ENCODE results near the gene NLRP3.

Gene NLRP3

GRCh38 chr1:247430434-247430833, 14.5 kb downstream of the NLRP3 start:
- H3K4me3 ChIP-seq (ENCODE audit: low read length) = no peak overlapping the region
- DNase-seq (ENCODE audit: low read depth) = no peak
- no peak for TF ChIP-seq CTCF (IDR thresholded peaks at IDR 0.05; ENCODE audit: insufficient read depth, low read depth, low read length, missing control alignments)

GRCh38 chr1:247431643-247432042, 15.7 kb downstream of the NLRP3 start:
- no peak for DNase-seq (ENCODE audit: low read depth)
- no peak for TF ChIP-seq CTCF (IDR thresholded peaks at IDR 0.05; ENCODE audit: insufficient read depth, low read depth, low read length, missing control alignments)
- H3K4me3 ChIP-seq (ENCODE audit: low read length) = no peak overlapping the region

GRCh38 chr1:247434005-247434404, 18.0 kb downstream of the NLRP3 start:
- DNase-seq (ENCODE audit: low read depth) = no peak
- TF ChIP-seq CTCF (IDR thresholded peaks at IDR 0.05; ENCODE audit: insufficient read depth, low read depth, low read length, missing control alignments) = no peak
- no peak overlapping the region for H3K4me3 ChIP-seq (ENCODE audit: low read length)

GRCh38 chr1:247435030-247435758, 19.2 kb downstream of the NLRP3 start:
- no peak for TF ChIP-seq CTCF (IDR thresholded peaks at IDR 0.05; ENCODE audit: insufficient read depth, low read depth, low read length, missing control alignments)
- DNase-seq (ENCODE audit: low read depth) = no peak
- no peak overlapping the region for H3K4me3 ChIP-seq (ENCODE audit: low read length)

GRCh38 chr1:247435759-247436147, 19.8 kb downstream of the NLRP3 start:
- no peak for TF ChIP-seq CTCF (IDR thresholded peaks at IDR 0.05; ENCODE audit: insufficient read depth, low read depth, low read length, missing control alignments)
- no peak overlapping the region for H3K4me3 ChIP-seq (ENCODE audit: low read length)
- no peak for DNase-seq (ENCODE audit: low read depth)

GRCh38 chr1:247437551-247438505, 21.9 kb downstream of the NLRP3 start:
- DNase-seq (ENCODE audit: low read depth) = no peak
- H3K4me3 ChIP-seq (ENCODE audit: low read length) = no peak overlapping the region
- TF ChIP-seq CTCF (IDR thresholded peaks at IDR 0.05; ENCODE audit: insufficient read depth, low read depth, low read length, missing control alignments) = no peak

All from epithelial cell of esophagus (primary cell).